H1 (cell line): ENCODE measurements around the gene KDELR1. TPM values are rescaled to one million over a fixed set of nuclear protein-coding genes. Genes with fewer than 3 reads are reported as not detected.
A peak's percentile ranks its signal among the peaks of the same experiment; 100 is the strongest.

Source experiments
- CTCF ChIA-PET: fragments of 300-600 bp; sonication (Branson Sonifier 250); formaldehyde crosslinking; loops from one replicate; lab custom pipeline; 2021; ENCODE audit not compliant: partially characterized antibody; lab: Charles Lee
- POLR2A ChIA-PET: fragments of 300-600 bp; sonication (Branson Sonifier 250); formaldehyde crosslinking; loops from one replicate; lab custom pipeline; 2021; ENCODE audit warnings: inconsistent platforms; ENCODE audit not compliant: partially characterized antibody; lab: Charles Lee
- DNase-seq, 2 experiments: peaks; one replicate each; pipeline versions ENCODE4 v3.0.0 to v3.0.0-alpha.2; 2010 to 2022; ENCODE audit warnings: low spot score in 2 of 2, low read depth in 1 of 2, mixed read lengths in 1 of 2
- FAIRE-seq: peaks from 2 replicates; lab custom pipeline; 2011; peaks lifted over from hg19 to GRCh38; lab: Jason Lieb, UNC
- H2AFZ ChIP-seq: 2 replicates; pipeline ENCODE4 v1.8.1; 2012; ENCODE audit warnings: low read length, inconsistent platforms
- H2AK5ac ChIP-seq: 2 replicates; pipeline ENCODE4 v1.6.1; 2013; ENCODE audit warnings: low read depth, low read length
- H2BK120ac ChIP-seq: replicated peaks from 2 replicates; pipeline ENCODE3; 2013; ENCODE audit warnings: low read depth, low read length, inconsistent platforms
- H2BK12ac ChIP-seq: 2 replicates; pipeline ENCODE4 v1.6.1; 2013; ENCODE audit warnings: low read depth, low read length
- H2BK15ac ChIP-seq: 2 replicates; pipeline ENCODE4 v1.6.1; 2013; ENCODE audit warnings: low read length
- H2BK20ac ChIP-seq: 2 replicates; pipeline ENCODE4 v1.6.1; 2013; ENCODE audit warnings: low read length
- H2BK5ac ChIP-seq: 2 replicates; pipeline ENCODE4 v1.6.1; 2013; ENCODE audit warnings: low read depth, low read length
- H3K14ac ChIP-seq: 2 replicates; pipeline ENCODE4 v1.6.1; 2013; ENCODE audit warnings: inconsistent platforms; ENCODE audit not compliant: insufficient read length
- H3K18ac ChIP-seq: 2 replicates; pipeline ENCODE4 v1.6.1; 2013; ENCODE audit warnings: low read length; ENCODE audit errors: extremely low read depth
- H3K23ac ChIP-seq: 2 replicates; pipeline ENCODE4 v1.6.1; 2013; ENCODE audit warnings: inconsistent platforms; ENCODE audit not compliant: insufficient read length
- H3K23me2 ChIP-seq: 2 replicates; pipeline ENCODE4 v1.6.1; 2013; ENCODE audit warnings: low read depth, low read length
- H3K27ac ChIP-seq: 2 replicates; pipeline ENCODE4 v1.6.1; 2011; ENCODE audit warnings: low read depth, low read length, inconsistent platforms
- H3K27me3 ChIP-seq, 4 experiments: replicated peaks in 1 of 4; 1 replicate in 1 of 4; 2 replicates in 3 of 4; pipeline versions ENCODE4 v1.6.1 to v1.8.1; 2011 to 2013; ENCODE audit warnings: low read length in 3 of 4, mild to moderate bottlenecking in 3 of 4, inconsistent platforms in 2 of 4, mixed read lengths in 2 of 4, moderate library complexity in 1 of 4; ENCODE audit not compliant: control insufficient read depth in 3 of 4, insufficient read depth in 3 of 4; ENCODE audit errors: extremely low read depth in 1 of 4
- H3K36me3 ChIP-seq, 4 experiments: 2 replicates each; pipeline versions ENCODE4 v1.6.1 to v1.8.1; 2011 to 2013; ENCODE audit warnings: mild to moderate bottlenecking in 4 of 4, low read length in 3 of 4, moderate library complexity in 2 of 4, control low read depth in 1 of 4, inconsistent platforms in 1 of 4; ENCODE audit not compliant: insufficient read depth in 4 of 4, control insufficient read depth in 2 of 4
- H3K4ac ChIP-seq: replicated peaks from 2 replicates; pipeline ENCODE3; 2013; ENCODE audit warnings: low read length, low read depth, mixed read lengths, inconsistent platforms; ENCODE audit not compliant: insufficient read length
- H3K4me1 ChIP-seq, 4 experiments: replicated peaks in 1 of 4; 1 replicate in 1 of 4; 2 replicates in 3 of 4; pipeline versions ENCODE4 v1.6.1 to v1.8.1; 2011 to 2013; ENCODE audit warnings: low read length in 3 of 4, inconsistent platforms in 2 of 4, mixed read lengths in 1 of 4; ENCODE audit not compliant: insufficient read depth in 4 of 4, control insufficient read depth in 3 of 4
- H3K4me2 ChIP-seq, 2 experiments: 2 replicates each; pipeline versions ENCODE4 v1.6.1 to v1.8.1; 2011 to 2013; ENCODE audit warnings: low read depth in 2 of 2, low read length in 2 of 2, control low read depth in 1 of 2, inconsistent platforms in 1 of 2, mild to moderate bottlenecking in 1 of 2; ENCODE audit not compliant: insufficient read depth in 1 of 2
- H3K4me3 ChIP-seq, 4 experiments: fragments of 200-600, 300-600 bp in 1 of 4; sonication (generic), shearing (Covaris generic), sonication (Bioruptor Twin) in 1 of 4; 2 replicates each; pipeline versions ENCODE4 v1.5.1 to v1.8.1; 2011 to 2016; ENCODE audit warnings: low read length in 4 of 4, low read depth in 3 of 4, control low read depth in 2 of 4, inconsistent platforms in 2 of 4, mild to moderate bottlenecking in 2 of 4, mixed read lengths in 1 of 4, moderate library complexity in 1 of 4; ENCODE audit not compliant: insufficient read depth in 2 of 4; ENCODE audit errors: extremely low read depth in 1 of 4
- H3K56ac ChIP-seq: replicated peaks from 2 replicates; pipeline ENCODE3; 2013; ENCODE audit warnings: low read depth, mild to moderate bottlenecking, mixed read lengths, low read length, inconsistent platforms; ENCODE audit not compliant: insufficient read length
- H3K79me1 ChIP-seq: 2 replicates; pipeline ENCODE4 v1.6.1; 2013; ENCODE audit warnings: low read depth, low read length, control low read depth
- H3K79me2 ChIP-seq, 2 experiments: 2 replicates each; pipeline versions ENCODE4 v1.6.1 to v1.8.1; 2012 to 2013; ENCODE audit warnings: low read length in 2 of 2, mild to moderate bottlenecking in 2 of 2, inconsistent platforms in 1 of 2; ENCODE audit not compliant: insufficient read depth in 2 of 2, control insufficient read depth in 1 of 2
- H3K9ac ChIP-seq, 4 experiments: replicated peaks in 1 of 4; 1 replicate in 1 of 4; 2 replicates in 3 of 4; pipeline versions ENCODE4 v1.6.1 to v1.8.1; 2011 to 2013; ENCODE audit warnings: low read depth in 3 of 4, low read length in 3 of 4, control low read depth in 2 of 4, mild to moderate bottlenecking in 2 of 4, moderate library complexity in 2 of 4, inconsistent platforms in 1 of 4; ENCODE audit errors: extremely low read depth in 1 of 4
- H3K9me3 ChIP-seq, 2 experiments: 2 replicates each; pipeline versions ENCODE4 v1.6.1 to v1.8.1; 2012 to 2013; ENCODE audit warnings: mild to moderate bottlenecking in 2 of 2, moderate library complexity in 2 of 2, control low read depth in 1 of 2, inconsistent platforms in 1 of 2, low read depth in 1 of 2, low read length in 1 of 2, mixed read lengths in 1 of 2; ENCODE audit not compliant: insufficient read depth in 2 of 2
- H4K20me1 ChIP-seq, 2 experiments: replicated peaks in 1 of 2; 2 replicates each; pipeline versions ENCODE3 to v1.8.1; 2011 to 2013; ENCODE audit warnings: inconsistent platforms in 2 of 2, low read length in 2 of 2, mild to moderate bottlenecking in 1 of 2; ENCODE audit not compliant: insufficient read depth in 2 of 2, control insufficient read depth in 1 of 2
- H4K5ac ChIP-seq: 2 replicates; pipeline ENCODE4 v1.6.1; 2013; ENCODE audit warnings: low read length, low read depth, mixed read lengths, inconsistent platforms; ENCODE audit not compliant: insufficient read length
- H4K8ac ChIP-seq: 2 replicates; pipeline ENCODE4 v1.8.0; 2013; ENCODE audit warnings: mild to moderate bottlenecking, moderate library complexity, low read length, inconsistent platforms; ENCODE audit not compliant: insufficient read depth; ENCODE audit errors: extremely low read depth
- H4K91ac ChIP-seq: replicated peaks from 2 replicates; pipeline ENCODE3; 2013; ENCODE audit warnings: low read length, mixed read lengths, inconsistent platforms; ENCODE audit not compliant: insufficient read length
- EGR1 ChIP-seq: IDR thresholded peaks from 2 replicates; pipeline ENCODE4 v1.6.1; 2011; ENCODE audit warnings: low read depth, low read length, borderline replicate concordance
- TBP ChIP-seq: IDR thresholded peaks from 2 replicates; pipeline ENCODE4 v1.6.1; 2011; ENCODE audit warnings: low read depth, low read length, improper control_type of control experiment
- WGBS, 2 experiments: shearing (Covaris generic) in 1 of 2; methylation state at CpG; one replicate each; pipeline versions ENCODE4 v1.1.6 to v1.1.7; 2013 to 2015; ENCODE audit warnings: low lambda C conversion rate in 2 of 2, mixed read lengths in 2 of 2, inconsistent platforms in 1 of 2, low coverage in 1 of 2, missing lambda C conversion rate in 1 of 2; ENCODE audit not compliant: insufficient replicate concordance in 2 of 2, insufficient coverage in 1 of 2, insufficient read length in 1 of 2; ENCODE audit errors: extremely low coverage in 1 of 2, missing lambda C conversion rate in 1 of 2; 5-methylcytosine and 5-hydroxymethylcytosine counted together
- polyA plus RNA-seq, 7 experiments: library from polyadenylated mRNA; depleted of rRNA in 3 of 7; stranded (reverse) in 5 of 7; unstranded in 2 of 7; fragments of >200 nt in 5 of 7; fragments of 200-250 nt in 2 of 7; gene quantifications; 1 replicate in 5 of 7; 2 replicates in 1 of 7; 4 replicates in 1 of 7; pipeline versions ENCODE4 v1.2.1 to v1.2.3, GENCODE V29; 2011 to 2013; ENCODE audit warnings: missing spikeins in 2 of 7, mixed read lengths in 2 of 7
- total RNA-seq: library from RNA; stranded (reverse); fragmentation: NEBNext Ultra II Directional; extraction: Animal tissue kit (Norgen Biotek cat#: 25700); gene quantifications from 2 replicates; pipeline ENCODE4 v1.2.1, GENCODE V29; 2021

Gene KDELR1
- total and polyA plus RNA-seq, 2 of the 8 experiments (the other 6 are each of a cell fraction or from before 2014, with no cell fraction given): 225 to 231 TPM

GRCh38 chr19:48365602-48366001 lies 25.7 kb downstream of the KDELR1 start:
- Histone ChIP-seq H3K27me3 (peaks cover 0 to 10% (median 2%) of the 10 kb centered on the region in 4 experiments; a peak in 3 of 7 replicates), H4K20me1 (no peaks in the 10 kb centered on the region), H4K91ac (no peak overlapping the region), H3K23me2 (peaks cover 7% of the 10 kb centered on the region), H3K56ac (no peak overlapping the region), H3K79me2 (no peaks in the 10 kb centered on the region), H2BK15ac (no peak overlapping the region), H3K18ac (no peak overlapping the region), H2BK120ac (no peak overlapping the region), H2BK5ac (no peak overlapping the region), H2BK12ac (no peak overlapping the region), H2AK5ac (no peak overlapping the region; the same call in 1 of the 2 replicates), H3K4me3 (no peak overlapping the region), H2BK20ac (no peak overlapping the region), H3K27ac (no peak overlapping the region), H3K9ac (no peak overlapping the region), H3K23ac (no peak overlapping the region), H4K8ac (peak overlapping the region; percentile 12; the same call in 1 of the 2 replicates), H3K9me3 (no peaks in the 10 kb centered on the region), H4K5ac (no peak overlapping the region), H2AFZ (no peak overlapping the region), H3K79me1 (no peaks in the 10 kb centered on the region), H3K4ac (no peak overlapping the region), H3K14ac (no peak overlapping the region), H3K4me1 (peaks cover 0 to 5% (median 4%) of the 10 kb centered on the region in 4 experiments; a peak in 4 of 7 replicates), H3K36me3 (no peaks in the 10 kb centered on the region; a peak in 1 of 8 replicates), H3K4me2 (no peak overlapping the region)
- ChIA-PET POLR2A (interaction anchor here (1.7 kb wide), 1 partner anchor 122 kb away, joined by 4 read pairs; no protein-coding TSS in a partner anchor), CTCF (interaction anchor here (1.1 kb wide), 1 partner anchor 31 kb away, joined by 3 read pairs; no protein-coding TSS in a partner anchor)
- no peak for DNase-seq
- TF ChIP-seq EGR1: no peak
- TF ChIP-seq TBP: no peak
- FAIRE-seq: no peak
- 93% methylated on average over 9 of the region's 11 CpGs; no CpG with 5 or more reads in 1 of the 2 experiments for WGBS, 2 experiments
